OCI-LY1 (cell line): Measurements from ENCODE around the gene TRPV2.
"Not testable (repeated sequence)": the region's sequence is repeated elsewhere in the genome, so short reads cannot be mapped to it uniquely, and the experiment has no call there.

Experiments
- H2AFZ ChIP-seq: fragments of 200-600 bp; sonication (generic), shearing (Covaris generic); 2 replicates; pipeline ENCODE4 v1.6.0; 2014; ENCODE audit warnings: antibody characterized with exemption, mild to moderate bottlenecking, low read length
- H3F3A ChIP-seq: fragments of 200-600 bp; sonication (generic), shearing (Covaris generic); 2 replicates; pipeline ENCODE4 v1.6.0; 2014; ENCODE audit warnings: mild to moderate bottlenecking, antibody characterized with exemption, low read length, moderate library complexity; ENCODE audit not compliant: insufficient read depth
- H3K27ac ChIP-seq: fragments of 200-600 bp; sonication (generic); 2 replicates; pipeline ENCODE4 v1.5.1; 2014; ENCODE audit warnings: low read length, mixed run types, mild to moderate bottlenecking, low read depth; ENCODE audit not compliant: poor library complexity, severe bottlenecking
- H3K27me3 ChIP-seq: fragments of 200-600 bp; sonication (generic); 2 replicates; pipeline ENCODE4 v1.6.0; 2014; ENCODE audit warnings: antibody characterized with exemption, mild to moderate bottlenecking, low read length, moderate library complexity; ENCODE audit not compliant: insufficient read depth
- H3K36me3 ChIP-seq: fragments of 200-600 bp; sonication (generic); 2 replicates; pipeline ENCODE4 v1.6.1; 2014; ENCODE audit warnings: mild to moderate bottlenecking, antibody characterized with exemption, low read length, moderate library complexity, mixed read lengths; ENCODE audit not compliant: insufficient read depth
- H3K4me1 ChIP-seq: fragments of 200-600 bp; sonication (generic); 2 replicates; pipeline ENCODE4 v1.5.1; 2014; ENCODE audit warnings: mild to moderate bottlenecking, low read length, moderate library complexity; ENCODE audit not compliant: insufficient read depth, severe bottlenecking
- H3K4me2 ChIP-seq: fragments of 200-600 bp; sonication (generic), shearing (Covaris generic); 2 replicates; pipeline ENCODE4 v1.6.1; 2014; ENCODE audit warnings: low read length
- H3K4me3 ChIP-seq: fragments of 200-600 bp; sonication (generic); 2 replicates; pipeline ENCODE4 v1.5.1; 2014; ENCODE audit warnings: low read length, low read depth, mild to moderate bottlenecking, mixed read lengths; ENCODE audit not compliant: poor library complexity, severe bottlenecking
- H3K79me2 ChIP-seq: fragments of 200-600 bp; shearing (Covaris generic); 2 replicates; pipeline ENCODE4 v1.6.1; 2016; ENCODE audit warnings: mixed run types, low read length, mixed read lengths; ENCODE audit not compliant: insufficient read depth
- H3K9ac ChIP-seq: fragments of 200-600 bp; sonication (generic), shearing (Covaris generic); 2 replicates; pipeline ENCODE4 v1.6.1; 2014; ENCODE audit warnings: mild to moderate bottlenecking, low read length, mixed read lengths
- H3K9me2 ChIP-seq: fragments of 200-600 bp; sonication (generic), shearing (Covaris generic); 2 replicates; pipeline ENCODE4 v1.6.1; 2014; ENCODE audit warnings: low read depth, mild to moderate bottlenecking, low read length, mixed read lengths
- H3K9me3 ChIP-seq: fragments of 200-600 bp; shearing (Covaris generic); 2 replicates; pipeline ENCODE4 v1.6.1; 2014; ENCODE audit warnings: low read length, mixed read lengths
- H4K20me1 ChIP-seq: fragments of 200-600 bp; sonication (generic), shearing (Covaris generic); 2 replicates; pipeline ENCODE4 v1.6.0; 2016; ENCODE audit warnings: mild to moderate bottlenecking, low read length; ENCODE audit not compliant: insufficient read depth
- CTCF ChIP-seq: fragments of 200-600 bp; sonication (generic), shearing (Covaris generic); IDR thresholded peaks from 2 replicates; pipeline ENCODE4 v1.5.1; 2017; ENCODE audit warnings: mild to moderate bottlenecking, antibody characterized with exemption, low read length, moderate library complexity, mixed read lengths
- EZH2 ChIP-seq: fragments of 200-600 bp; sonication (generic), shearing (Covaris generic); IDR thresholded peaks from 2 replicates; pipeline ENCODE4 v1.8.0; 2017; ENCODE audit warnings: borderline replicate concordance, mixed run types, mild to moderate bottlenecking, antibody characterized with exemption, low read length, moderate library complexity, mixed read lengths

The TRPV2 gene

DNA sequence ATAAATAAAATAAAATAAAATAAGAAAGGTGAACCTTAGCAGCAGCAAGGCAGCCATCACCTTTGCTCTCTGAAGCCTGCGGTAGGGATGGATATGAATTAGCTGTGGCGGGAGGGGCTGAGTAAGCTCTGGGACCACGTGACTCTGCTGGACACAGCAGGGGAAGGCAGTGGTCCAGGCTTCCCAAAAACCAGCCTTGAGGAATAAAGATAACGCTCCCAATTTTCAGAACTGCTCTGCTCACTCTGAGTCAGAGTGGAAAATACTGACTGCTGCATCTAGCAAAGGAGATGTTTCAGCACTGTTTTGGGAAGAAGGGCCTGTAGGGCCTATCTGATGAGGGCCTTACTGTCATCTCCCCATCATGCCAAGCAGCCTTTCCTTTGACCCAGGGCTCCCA is 19.5 kb upstream of the TRPV2 start:
- H3K79me2 ChIP-seq, H3K9me2 ChIP-seq, H2AFZ ChIP-seq, H3K9me3 ChIP-seq, H3F3A ChIP-seq, H3K36me3 ChIP-seq, H3K4me2 ChIP-seq, H3K4me3 ChIP-seq, H3K27me3 ChIP-seq, H4K20me1 ChIP-seq, H3K9ac ChIP-seq: not testable (repeated sequence)
- Histone ChIP-seq H3K4me1 (peaks cover 37% of the 10 kb centered on the region), H3K27ac (peak overlapping the region; percentile 95)

- not testable (repeated sequence) for H3F3A ChIP-seq, H2AFZ ChIP-seq, H3K27me3 ChIP-seq, H3K79me2 ChIP-seq, H3K9me3 ChIP-seq, H3K9ac ChIP-seq, H3K36me3 ChIP-seq, H3K4me2 ChIP-seq, H4K20me1 ChIP-seq, H3K9me2 ChIP-seq, H3K4me3 ChIP-seq
- Histone ChIP-seq H3K4me1 (peaks cover 37% of the 10 kb centered on the region), H3K27ac (peak overlapping the region; percentile 95)
Measured at GRCh38 chr17:16396693-16397092, 18.7 kb upstream of the TRPV2 start.

GRCh38 chr17:16398270-16399267 is 16.8 kb upstream of the TRPV2 start:
- TF ChIP-seq CTCF (no peak), EZH2 (no peak)
- Histone ChIP-seq H3K9me3 (no peaks in the 10 kb centered on the region), H3K9me2 (no peaks in the 10 kb centered on the region), H3K27ac (peak overlapping the region; percentile 95), H3F3A (no peaks in the 10 kb centered on the region), H3K9ac (peak overlapping the region; percentile 55; the same call in 1 of the 2 replicates), H3K4me2 (peak overlapping the region; percentile 64), H3K4me1 (peaks cover 37% of the 10 kb centered on the region), H3K79me2 (no peaks in the 10 kb centered on the region), H3K4me3 (peak overlapping the region; percentile 41), H3K27me3 (no peaks in the 10 kb centered on the region), H2AFZ (0 out of 2 replicates have a peak overlapping the region, but pooled peaks have one; percentile 32), H4K20me1 (no peaks in the 10 kb centered on the region), H3K36me3 (no peaks in the 10 kb centered on the region)

DNA sequence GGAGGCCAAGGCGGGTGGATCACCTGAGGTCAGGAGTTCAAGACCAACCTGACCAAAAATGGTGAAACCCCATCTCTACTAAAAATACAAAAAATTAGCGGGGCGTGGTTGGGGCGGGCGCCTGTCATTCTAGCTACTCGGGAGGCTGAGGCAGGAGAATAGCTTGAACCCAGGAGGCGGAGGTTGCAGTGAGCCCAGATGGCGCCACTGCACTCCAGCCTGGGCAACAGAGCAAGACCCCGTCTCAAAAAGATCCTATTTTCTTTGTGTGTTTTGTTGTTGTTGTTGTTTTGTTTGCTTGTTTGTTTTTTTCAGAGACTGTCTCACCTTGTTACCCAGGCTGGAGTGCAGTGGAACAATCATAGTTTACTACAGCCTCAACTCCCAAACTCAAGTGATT is 11.5 kb upstream of the TRPV2 start:
- H3K4me3 ChIP-seq, H3K79me2 ChIP-seq: not testable (repeated sequence)
- H3K4me1 ChIP-seq: peaks cover 27% of the 10 kb centered on the region

More for the DNA sequence above, 11.5 kb upstream of the TRPV2 start:
- not testable (repeated sequence) for H3K9ac ChIP-seq, H3F3A ChIP-seq, H3K36me3 ChIP-seq, H3K27ac ChIP-seq, H3K27me3 ChIP-seq, H3K9me2 ChIP-seq, H4K20me1 ChIP-seq, H3K4me2 ChIP-seq, H2AFZ ChIP-seq, H3K9me3 ChIP-seq
